HepG2 (cell line): ENCODE data around the gene RHOT2. TPM values are rescaled to one million over a fixed set of nuclear protein-coding genes. Genes with fewer than 3 reads are reported as not detected.

ENCODE experiments used
- CREM ChIP-seq, 2 experiments: sonication (generic) in 1 of 2; formaldehyde crosslinking in 1 of 2; IDR thresholded peaks; 2 replicates each; pipeline versions ENCODE4 v1.4.0 to v1.6.1; 2016 to 2020; ENCODE audit warnings: antibody characterized with exemption in 1 of 2, mild to moderate bottlenecking in 1 of 2, missing genetic modification reagents in 1 of 2
- GZF1 ChIP-seq: sonication (generic); formaldehyde crosslinking; IDR thresholded peaks from 2 replicates; pipeline ENCODE4 v1.5.1; 2020; ENCODE audit warnings: mild to moderate bottlenecking, missing genetic modification reagents
- IRX3 ChIP-seq: sonication (generic); formaldehyde crosslinking; IDR thresholded peaks from 2 replicates; pipeline ENCODE4 v1.8.1; 2023; ENCODE audit warnings: mild to moderate bottlenecking, low read depth, missing genetic modification reagents, borderline replicate concordance
- JARID2 ChIP-seq: sonication (generic); formaldehyde crosslinking; IDR thresholded peaks from 2 replicates; pipeline ENCODE4 v1.8.1; 2023; ENCODE audit warnings: missing genetic modification reagents, inconsistent platforms; ENCODE audit not compliant: insufficient replicate concordance
- KLF13 ChIP-seq: sonication (generic); formaldehyde crosslinking; IDR thresholded peaks from 2 replicates; pipeline ENCODE4 v1.4.0; 2020; ENCODE audit warnings: mild to moderate bottlenecking, missing genetic modification reagents
- MEF2D ChIP-seq: sonication (generic); formaldehyde crosslinking; IDR thresholded peaks from 2 replicates; pipeline ENCODE4 v1.5.1; 2020; ENCODE audit warnings: mild to moderate bottlenecking, missing genetic modification reagents
- NR2F2 ChIP-seq: IDR thresholded peaks from 2 replicates; pipeline ENCODE4 v1.6.1; 2012; ENCODE audit warnings: low read depth, inconsistent platforms, borderline replicate concordance
- PRDM4 ChIP-seq: sonication (generic); formaldehyde crosslinking; IDR thresholded peaks from 2 replicates; pipeline ENCODE4 v1.9.0; 2021; ENCODE audit warnings: missing genetic modification reagents, borderline replicate concordance
- RARG ChIP-seq: sonication (generic); formaldehyde crosslinking; IDR thresholded peaks from 2 replicates; pipeline ENCODE4 v1.4.0; 2020; ENCODE audit warnings: low read depth, mild to moderate bottlenecking, missing genetic modification reagents
- RBFOX2 ChIP-seq: fragments of 200-400 bp; formaldehyde crosslinking; IDR thresholded peaks from 2 replicates; pipeline ENCODE4 v1.6.1; 2017; ENCODE audit warnings: low read depth, mild to moderate bottlenecking, low read length
- SCMH1 ChIP-seq: sonication (generic); formaldehyde crosslinking; IDR thresholded peaks from 2 replicates; pipeline ENCODE4 v1.9.0; 2021; ENCODE audit warnings: missing genetic modification reagents, mild to moderate bottlenecking, borderline replicate concordance
- TBL1XR1 ChIP-seq: fragments of 150-350 bp; IDR thresholded peaks from 2 replicates; pipeline ENCODE4 v1.6.1; 2014; ENCODE audit warnings: borderline replicate concordance, low read length; ENCODE audit not compliant: partially characterized antibody
- ZBTB49 ChIP-seq: sonication (generic); formaldehyde crosslinking; IDR thresholded peaks from 2 replicates; pipeline ENCODE4 v1.4.0; 2020; ENCODE audit warnings: missing genetic modification reagents, borderline replicate concordance
- ZHX1 ChIP-seq: sonication (generic); formaldehyde crosslinking; IDR thresholded peaks from 2 replicates; pipeline ENCODE4 v1.8.1; 2022; ENCODE audit warnings: low read depth, mild to moderate bottlenecking, missing genetic modification reagents
- ZNF101 ChIP-seq: sonication (generic); formaldehyde crosslinking; IDR thresholded peaks from 2 replicates; pipeline ENCODE4 v1.4.0; 2020; ENCODE audit warnings: mild to moderate bottlenecking, low read depth, missing genetic modification reagents, borderline replicate concordance
- ZNF335 ChIP-seq: sonication (generic); formaldehyde crosslinking; IDR thresholded peaks from 2 replicates; pipeline ENCODE4 v1.4.0; 2020; ENCODE audit warnings: missing genetic modification reagents
- ZNF430 ChIP-seq: sonication (generic); formaldehyde crosslinking; IDR thresholded peaks from 2 replicates; pipeline ENCODE4 v1.9.0; 2021; ENCODE audit warnings: mild to moderate bottlenecking, missing genetic modification reagents
- ZNF710 ChIP-seq: sonication (generic); formaldehyde crosslinking; IDR thresholded peaks from 2 replicates; pipeline ENCODE4 v1.5.0; 2020; ENCODE audit warnings: mild to moderate bottlenecking, missing genetic modification reagents, borderline replicate concordance
- polyA plus RNA-seq, 8 experiments: library from polyadenylated mRNA; depleted of rRNA in 3 of 8; stranded (reverse) in 7 of 8; unstranded in 1 of 8; fragments of >200 nt; fragmentation: Illumina TruSeq in 4 of 8; extraction: Trizol in 4 of 8; gene quantifications; 2 replicates each; pipeline versions ENCODE4 v1.2.1 to v1.2.3, GENCODE V29; 2011 to 2016; ENCODE audit warnings: low read depth in 4 of 8, missing spikeins in 1 of 8, mixed read lengths in 1 of 8; ENCODE audit not compliant: insufficient read depth in 1 of 8
- total RNA-seq, 5 experiments: library from RNA; depleted of rRNA; stranded (reverse); fragments of >200 nt; fragmentation: Illumina TruSeq; extraction: Trizol; gene quantifications; 2 replicates each; pipeline ENCODE4 v1.2.3, GENCODE V29; 2016; ENCODE audit warnings: low read depth in 1 of 5

Gene RHOT2
- total and polyA plus RNA-seq, 2 of the 13 experiments (the other 11 are each of a cell fraction or from before 2014, with no cell fraction given): 63.6 to 76.9 TPM

GRCh38 chr16:648781-649589, 18.9 kb upstream of the RHOT2 start, which contains the start of gene WDR90 (continued):
- peak; percentile 69; the same call in 1 of the 2 replicates for TF ChIP-seq ZHX1 (CRISPR knock-in tag)
- TF ChIP-seq JARID2 (CRISPR knock-in tag): no peak
- 0 out of 2 replicates have a peak, but pooled peaks have one; percentile 40 for TF ChIP-seq NR2F2
- peak; percentile 44; the same call in 1 of the 2 replicates for TF ChIP-seq CREM (IDR thresholded peaks at IDR 0.05)
- peak; percentile 15; the same call in 1 of the 2 replicates for TF ChIP-seq CREM (CRISPR knock-in tag; IDR thresholded peaks at IDR 0.05)
- no peak for TF ChIP-seq GZF1 (CRISPR knock-in tag)
- TF ChIP-seq ZNF710: peak; percentile 83; the same call in 1 of the 2 replicates
- no peak for TF ChIP-seq SCMH1 (CRISPR knock-in tag)
- peak; percentile 89 for TF ChIP-seq IRX3
- no peak for TF ChIP-seq ZNF101 (CRISPR knock-in tag)
- TF ChIP-seq TBL1XR1: no peak
- TF ChIP-seq KLF13 (CRISPR knock-in tag): 0 out of 2 replicates have a peak, but pooled peaks have one; percentile 28
- peak; percentile 96 for TF ChIP-seq RBFOX2
- 0 out of 2 replicates have a peak, but pooled peaks have one; percentile 37 for TF ChIP-seq MEF2D (CRISPR knock-in tag)
- TF ChIP-seq RARG (CRISPR knock-in tag): no peak
- peak; percentile 47; the same call in 1 of the 2 replicates for TF ChIP-seq ZNF335 (CRISPR knock-in tag)
- no peak for TF ChIP-seq PRDM4
- peak; percentile 67; the same call in 1 of the 2 replicates for TF ChIP-seq ZNF430 (CRISPR knock-in tag)
- TF ChIP-seq ZBTB49: no peak
